OCI-LY3 (cell line): ENCODE measurements around the gene EFCAB6.

Source experiments
- H2AFZ ChIP-seq: fragments of 200-600, 300-600 bp; shearing (Covaris generic); 2 replicates; pipeline ENCODE4 v1.6.0; 2014; ENCODE audit warnings: antibody characterized with exemption, low read depth, low read length
- H3K27ac ChIP-seq: fragments of 200-600, 300-600 bp; sonication (generic); 2 replicates; pipeline ENCODE4 v1.5.1; 2014; ENCODE audit warnings: mild to moderate bottlenecking, low read length, moderate library complexity, mixed read lengths
- H3K27me3 ChIP-seq: fragments of 200-600, 300-600 bp; sonication (generic); 2 replicates; pipeline ENCODE4 v1.6.1; 2014; ENCODE audit warnings: low read depth, low read length, mixed read lengths
- H3K36me3 ChIP-seq: fragments of 200-600, 300-600 bp; sonication (generic); replicated peaks from 2 replicates; pipeline ENCODE3; 2014; ENCODE audit warnings: low read depth, low read length, mixed read lengths
- H3K4me1 ChIP-seq: fragments of 300-600, 200-600 bp; sonication (generic); 2 replicates; pipeline ENCODE4 v1.6.1; 2014; ENCODE audit warnings: low read length, mixed read lengths
- H3K4me2 ChIP-seq: fragments of 200-600, 300-600 bp; sonication (generic); 2 replicates; pipeline ENCODE4 v1.6.1; 2014; ENCODE audit warnings: low read length, mixed read lengths
- H3K4me3 ChIP-seq: fragments of 300-600, 200-600 bp; sonication (generic); 2 replicates; pipeline ENCODE4 v1.5.1; 2014; ENCODE audit warnings: antibody characterized with exemption, mild to moderate bottlenecking, low read length, moderate library complexity
- H3K79me2 ChIP-seq: fragments of 300-600, 200-600 bp; shearing (Covaris generic); 2 replicates; pipeline ENCODE4 v1.6.1; 2014; ENCODE audit warnings: mild to moderate bottlenecking, low read length, mixed read lengths
- H3K9ac ChIP-seq: fragments of 300-600, 200-600 bp; shearing (Covaris generic); 2 replicates; pipeline ENCODE4 v1.6.0; 2014; ENCODE audit warnings: mild to moderate bottlenecking, low read length, moderate library complexity
- H3K9me3 ChIP-seq: fragments of 200-600, 300-600 bp; shearing (Covaris generic); 2 replicates; pipeline ENCODE4 v1.6.1; 2014; ENCODE audit warnings: low read length, mixed read lengths; ENCODE audit not compliant: insufficient read depth
- H4K20me1 ChIP-seq: fragments of 200-600, 300-600 bp; sonication (generic); 2 replicates; pipeline ENCODE4 v1.6.1; 2016; ENCODE audit warnings: low read length, mixed read lengths; ENCODE audit not compliant: insufficient read depth
- CTCF ChIP-seq: fragments of 200-600, 300-600 bp; sonication (generic); IDR thresholded peaks from 2 replicates; pipeline ENCODE4 v1.5.1; 2014; ENCODE audit warnings: antibody characterized with exemption, low read length, low read depth
- EZH2phosphoT487 ChIP-seq: fragments of 200-600 bp; shearing (Covaris generic); IDR thresholded peaks from 2 replicates; pipeline ENCODE4 v1.6.1; 2018; ENCODE audit warnings: antibody characterized with exemption, mixed run types, low read depth

The EFCAB6 gene

GRCh38 chr22:43574738-43575137, 237.4 kb downstream of the EFCAB6 start:
- no peak overlapping the region for H3K9ac ChIP-seq
- no peaks in the 10 kb centered on the region for H4K20me1 ChIP-seq
- H2AFZ ChIP-seq, result no peak overlapping the region
- H3K27me3 ChIP-seq, result peaks cover 47% of the 10 kb centered on the region
- no peak overlapping the region for H3K4me3 ChIP-seq
- TF ChIP-seq EZH2phosphoT487 (no peak), CTCF (no peak)
- no peaks in the 10 kb centered on the region for H3K9me3 ChIP-seq
- H3K4me1 ChIP-seq, result peaks cover 13% of the 10 kb centered on the region
- H3K79me2 ChIP-seq, result no peaks in the 10 kb centered on the region
- no peak overlapping the region for H3K4me2 ChIP-seq
- no peaks in the 10 kb centered on the region for H3K36me3 ChIP-seq
- H3K27ac ChIP-seq, result no peak overlapping the region

DNA sequence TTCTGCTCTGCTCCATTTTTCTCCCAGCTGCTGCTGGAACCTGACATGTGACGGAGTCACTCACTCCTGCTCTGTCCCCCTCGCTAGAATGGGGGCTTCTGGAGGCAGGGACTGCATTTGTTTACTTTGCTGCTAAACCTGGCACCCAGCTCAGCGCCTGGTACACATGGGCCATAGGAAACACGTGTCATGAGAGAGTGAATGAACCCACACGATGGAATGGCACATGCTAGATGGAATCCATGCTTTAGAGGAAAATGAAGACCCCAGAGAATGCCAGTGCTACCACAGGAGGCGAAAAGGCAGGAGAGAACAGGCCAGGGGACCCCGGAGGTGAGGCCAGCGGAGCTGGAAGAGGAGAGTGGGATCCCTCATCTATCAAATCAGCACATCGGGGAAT, 239.4 kb downstream of the EFCAB6 start:
- no peaks in the 10 kb centered on the region for H3K9me3 ChIP-seq
- no peak overlapping the region for H2AFZ ChIP-seq
- H3K27me3 ChIP-seq, result peaks cover 47% of the 10 kb centered on the region
- H3K79me2 ChIP-seq, result no peaks in the 10 kb centered on the region
- no peak overlapping the region for H3K9ac ChIP-seq
- H4K20me1 ChIP-seq, result no peaks in the 10 kb centered on the region
- peaks cover 13% of the 10 kb centered on the region for H3K4me1 ChIP-seq
- H3K36me3 ChIP-seq, result no peaks in the 10 kb centered on the region
- H3K27ac ChIP-seq, result no peak overlapping the region
- no peak for TF ChIP-seq EZH2phosphoT487
- H3K4me3 ChIP-seq, result no peak overlapping the region
- no peak overlapping the region for H3K4me2 ChIP-seq

GRCh38 chr22:43571181-43571580, 240.9 kb downstream of the EFCAB6 start:
- Histone ChIP-seq H3K36me3 (no peaks in the 10 kb centered on the region), H3K9ac (no peak overlapping the region), H2AFZ (no peak overlapping the region), H3K79me2 (no peaks in the 10 kb centered on the region), H3K27ac (no peak overlapping the region), H3K27me3 (peaks cover 47% of the 10 kb centered on the region), H4K20me1 (no peaks in the 10 kb centered on the region), H3K4me1 (peaks cover 13% of the 10 kb centered on the region), H3K9me3 (no peaks in the 10 kb centered on the region), H3K4me2 (no peak overlapping the region), H3K4me3 (no peak overlapping the region)
- TF ChIP-seq CTCF (no peak), EZH2phosphoT487 (no peak)

DNA sequence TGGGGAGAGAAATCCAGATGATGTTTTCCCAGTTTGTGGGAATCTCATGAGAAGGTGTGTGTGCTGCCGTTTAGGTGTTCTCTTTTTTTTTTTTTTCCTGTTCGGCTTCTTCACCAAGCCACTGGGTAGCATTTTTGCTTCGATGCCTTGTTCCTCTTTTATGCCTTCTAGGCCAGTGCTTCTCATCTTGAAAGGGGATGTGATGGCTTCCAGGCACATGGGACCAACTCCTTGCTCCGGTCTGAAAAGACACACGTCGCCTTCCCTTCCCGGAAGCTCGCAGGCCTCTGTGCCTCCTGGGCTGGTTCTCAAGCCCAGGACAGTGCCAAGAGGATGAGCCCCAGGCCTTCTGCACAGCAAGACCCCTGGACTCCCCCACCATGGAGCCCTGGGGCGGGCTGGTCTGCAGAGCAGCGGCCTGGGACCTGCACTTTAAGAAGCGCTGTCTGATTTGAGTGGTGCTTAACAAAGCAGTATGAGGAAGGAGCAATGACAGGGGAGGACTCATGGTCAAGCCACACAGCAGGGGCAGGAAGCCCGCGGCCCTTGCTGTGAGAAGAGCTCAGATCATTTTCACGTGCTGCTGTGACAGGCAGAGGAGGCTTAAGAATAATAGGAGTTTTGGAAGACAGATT, 241.5 kb downstream of the EFCAB6 start:
- Histone ChIP-seq H3K4me2 (peak overlapping the region; percentile 59), H3K27me3 (peaks cover 45% of the 10 kb centered on the region), H3K9me3 (no peaks in the 10 kb centered on the region), H3K27ac (no peak overlapping the region), H4K20me1 (no peaks in the 10 kb centered on the region), H3K79me2 (no peaks in the 10 kb centered on the region), H3K9ac (no peak overlapping the region), H3K36me3 (no peaks in the 10 kb centered on the region), H2AFZ (no peak overlapping the region; the same call in 1 of the 2 replicates), H3K4me3 (peak overlapping the region; percentile 21; the same call in 1 of the 2 replicates), H3K4me1 (peaks cover 13% of the 10 kb centered on the region)
- TF ChIP-seq EZH2phosphoT487, result no peak
- no peak for TF ChIP-seq CTCF
